Heart left ventricle (tissue), 16 donors: Measurements from ENCODE around the gene PLEKHM3. TPM values are rescaled to one million over a fixed set of nuclear protein-coding genes. Genes with fewer than 3 reads are reported as not detected.

Experiments used
- ATAC-seq, 4 donors: fragments of 200-7000 bp; cut with Tn5 transposase; one replicate each; pipeline ENCODE4 v1.9.1; 2020 to 2022; ENCODE audit warnings: moderate library complexity in 4 of 4, mild to moderate bottlenecking in 3 of 4, moderate number of reproducible peaks in 1 of 4
- DNase-seq, 5 donors: peaks; one replicate each; pipeline ENCODE4 v3.0.0-alpha.2; 2020
- H3K27ac ChIP-seq, 12 donors: fragments of 200-600 bp; sonication (generic) in 4 of 12; one replicate each; pipeline versions ENCODE4 v1.5.0 to v1.8.0; 2016 to 2022; ENCODE audit warnings: mild to moderate bottlenecking in 2 of 12
- H3K27me3 ChIP-seq, 9 donors: fragments of 200-600 bp; sonication (generic) in 2 of 9; one replicate each; pipeline versions ENCODE4 v1.5.1 to v1.8.0; 2016 to 2022; ENCODE audit warnings: mild to moderate bottlenecking in 3 of 9
- H3K36me3 ChIP-seq, 9 donors: fragments of 200-600 bp; sonication (generic) in 2 of 9; one replicate each; pipeline versions ENCODE4 v1.5.0 to v1.8.0; 2018 to 2022; ENCODE audit warnings: mild to moderate bottlenecking in 2 of 9
- H3K4me1 ChIP-seq, 12 donors: fragments of 200-600 bp; sonication (generic) in 4 of 12; one replicate each; pipeline versions ENCODE4 v1.5.0 to v1.8.0; 2016 to 2022; ENCODE audit warnings: mild to moderate bottlenecking in 3 of 12
- H3K4me3 ChIP-seq, 12 donors: fragments of 200-600 bp; sonication (generic) in 4 of 12; one replicate each; pipeline versions ENCODE4 v1.5.0 to v1.8.0; 2017 to 2022; ENCODE audit warnings: mild to moderate bottlenecking in 9 of 12, moderate library complexity in 4 of 12
- H3K9me3 ChIP-seq, 12 donors: fragments of 200-600 bp; sonication (generic) in 4 of 12; one replicate each; pipeline versions ENCODE4 v1.5.0 to v1.8.0; 2016 to 2022; ENCODE audit warnings: mild to moderate bottlenecking in 1 of 12
- CTCF ChIP-seq, 12 donors: fragments of 200-600 bp; sonication (generic) in 4 of 12; IDR thresholded peaks; one replicate each; pipeline versions ENCODE4 v1.5.0 to v1.8.0; 2018 to 2022; ENCODE audit warnings: antibody characterized with exemption in 12 of 12, mild to moderate bottlenecking in 5 of 12
- POLR2A ChIP-seq, 2 donors: fragments of 450-650 bp; IDR thresholded peaks; one replicate each; pipeline ENCODE4 v1.6.1; 2017; ENCODE audit warnings: antibody characterized with exemption in 2 of 2, mild to moderate bottlenecking in 2 of 2, moderate library complexity in 2 of 2
- WGBS, 4 donors: extraction: QIAGEN DNeasy Blood & Tissue Kit in 2 of 4; methylation state at CpG; one replicate each; pipeline versions ENCODE4 v1.1.5 to v1.1.7; 2013 to 2018; 5-methylcytosine and 5-hydroxymethylcytosine counted together
- intact Hi-C, 10 donors: fragments of 100-400 bp; cut with DNase I; formaldehyde crosslinking; loops; one replicate each; pipeline versions ENCODE4 v1.11.1 to v1.14.2; 2022
- polyA plus RNA-seq, 2 donors: library from polyadenylated mRNA; stranded (reverse); fragments of 200-250 nt; gene quantifications; one replicate each; pipeline ENCODE4 v1.2.3, GENCODE V29; 2013
- total RNA-seq, 9 donors: library from RNA; depleted of rRNA in 2 of 9; stranded (reverse); fragments of >200 nt in 2 of 9; fragmentation: NEBNext Ultra II Directional in 3 of 9; extraction: Animal tissue kit (Norgen Biotek cat#: 25700) in 3 of 9; gene quantifications; one replicate each; pipeline versions ENCODE4 v1.1.0 to v1.2.4, GENCODE V29; 2016 to 2023
- donor health status: ischemic (EF 13 %, LVEDD 7.1; RV severe dilation, severe dysfunction).
- donor health status: healthy with polysubstance abuse.
- donor health status: DM: no; HTN: yes; CAD: no.
- donor health status: DM: no; HTN: no; CAD: no.
- donor health status: ischemic (EF 25% LVEDD 6.9; RV normal size, moderate dysfunction).
- donor health status: ischemic (EF 25% LVEDD 5.7; RV mildly dilated, moderate dysfunction).
- donor health status: healthy.
- donor health status: DM: yes; HTN: yes; CAD: no.
- donor health status: ischemic (EF 35%, LVEDD 5.7; RV mildly dilated, moderate dysfunction).
- donor health status: nonischemic (EF 11% LVEDD 7.7; RV severe dilation, severe dysfunction).
- donor health status: DM: yes; HTN: yes; CAD: no.
- donor health status: PGD.
- donor health status: ischemic (EF 29% LVEDD 5.4; RV normal size, mild dysfunction).
- donor health status: nonischemic (EF 23%, LVEDD 6.1; RV moderate dilation, normal function).

PLEKHM3 gene
- total and polyA plus RNA-seq, 11 donors, result 5.2 to 28.3 (median 17.0) TPM

GRCh38 chr2:207995887-207996286, 29.4 kb downstream of the PLEKHM3 start:
- ATAC-seq, result no peak
- DNase-seq, result no peak

GRCh38 chr2:207993151-207993763, 32.1 kb downstream of the PLEKHM3 start:
- DNase-seq, result no peak

More at GRCh38 chr2:207995887-207996286, 29.4 kb downstream of the PLEKHM3 start:
- H3K27ac ChIP-seq, result no peak overlapping the region
- H3K9me3 ChIP-seq, result no peaks in the 10 kb centered on the region
- peaks cover 0 to 27% (median 9%) of the 10 kb centered on the region in 12 donors for H3K4me1 ChIP-seq
- intact Hi-C loops, result no loop called here
- no peak for TF ChIP-seq CTCF (IDR thresholded peaks at IDR 0.05)
- no peak for TF ChIP-seq POLR2A (IDR thresholded peaks at IDR 0.05)
- WGBS, 4 donors, result 58 to 60% (median 59%) methylated on average over 3 of the region's 3 CpGs
- H3K36me3 ChIP-seq, result peaks cover 0 to 29% (median 12%) of the 10 kb centered on the region in 9 donors
- H3K27me3 ChIP-seq, result no peaks in the 10 kb centered on the region
- H3K4me3 ChIP-seq, result no peak overlapping the region

GRCh38 chr2:207991944-207992343, 33.4 kb downstream of the PLEKHM3 start:
- Histone ChIP-seq H3K4me1 (peaks cover 0 to 21% (median 5%) of the 10 kb centered on the region in 12 donors), H3K27me3 (no peaks in the 10 kb centered on the region), H3K36me3 (peaks cover 0 to 4% (median 0%) of the 10 kb centered on the region in 9 donors), H3K4me3 (no peak overlapping the region), H3K27ac (no peak overlapping the region), H3K9me3 (no peaks in the 10 kb centered on the region)
- intact Hi-C loops, result no loop called here
- TF ChIP-seq POLR2A (IDR thresholded peaks at IDR 0.05) (no peak), CTCF (IDR thresholded peaks at IDR 0.05) (no peak)
- WGBS, 4 donors, result 94 to 100% (median 98%) methylated on average over 1 of the region's 1 CpG
- ATAC-seq (no peak), DNase-seq (no peak)

More at GRCh38 chr2:207993151-207993763, 32.1 kb downstream of the PLEKHM3 start:
- Histone ChIP-seq H3K27me3 (no peaks in the 10 kb centered on the region), H3K4me1 (peaks cover 0 to 25% (median 5%) of the 10 kb centered on the region in 12 donors), H3K9me3 (no peaks in the 10 kb centered on the region), H3K4me3 (no peak overlapping the region), H3K36me3 (peaks cover 0 to 6% (median 0%) of the 10 kb centered on the region in 9 donors), H3K27ac (no peak overlapping the region)
- no peak for TF ChIP-seq POLR2A (IDR thresholded peaks at IDR 0.05)
- no peak for TF ChIP-seq CTCF (IDR thresholded peaks at IDR 0.05)
- intact Hi-C loops, result no loop called here
- WGBS, 4 donors, result 88 to 94% (median 92%) methylated on average over 4 of the region's 4 CpGs
- ATAC-seq, result peak in 1 of 4 donors; percentile 53

- no peak for ATAC-seq
- Histone ChIP-seq H3K27ac (no peak overlapping the region), H3K4me3 (no peak overlapping the region), H3K27me3 (no peaks in the 10 kb centered on the region), H3K4me1 (peaks cover 0 to 21% (median 5%) of the 10 kb centered on the region in 12 donors), H3K9me3 (no peaks in the 10 kb centered on the region), H3K36me3 (peaks cover 0 to 4% (median 0%) of the 10 kb centered on the region in 9 donors)
- intact Hi-C loops, result no loop called here
- TF ChIP-seq POLR2A (IDR thresholded peaks at IDR 0.05), result no peak
- no peak for TF ChIP-seq CTCF (IDR thresholded peaks at IDR 0.05)
- no peak for DNase-seq
Observed at GRCh38 chr2:207990784-207991183, 34.5 kb downstream of the PLEKHM3 start.
